Measurements from ENCODE around the gene SLC43A2.
"Not testable (repeated sequence)": the region's sequence is repeated elsewhere in the genome, so short reads cannot be mapped to it uniquely, and the experiment has no call there.

Gene SLC43A2

GRCh38 chr17:1590029-1590746, 38.4 kb downstream of the SLC43A2 start:
- DNase-seq (ENCODE audit: low read depth, low spot score): peak; percentile 88

DNA sequence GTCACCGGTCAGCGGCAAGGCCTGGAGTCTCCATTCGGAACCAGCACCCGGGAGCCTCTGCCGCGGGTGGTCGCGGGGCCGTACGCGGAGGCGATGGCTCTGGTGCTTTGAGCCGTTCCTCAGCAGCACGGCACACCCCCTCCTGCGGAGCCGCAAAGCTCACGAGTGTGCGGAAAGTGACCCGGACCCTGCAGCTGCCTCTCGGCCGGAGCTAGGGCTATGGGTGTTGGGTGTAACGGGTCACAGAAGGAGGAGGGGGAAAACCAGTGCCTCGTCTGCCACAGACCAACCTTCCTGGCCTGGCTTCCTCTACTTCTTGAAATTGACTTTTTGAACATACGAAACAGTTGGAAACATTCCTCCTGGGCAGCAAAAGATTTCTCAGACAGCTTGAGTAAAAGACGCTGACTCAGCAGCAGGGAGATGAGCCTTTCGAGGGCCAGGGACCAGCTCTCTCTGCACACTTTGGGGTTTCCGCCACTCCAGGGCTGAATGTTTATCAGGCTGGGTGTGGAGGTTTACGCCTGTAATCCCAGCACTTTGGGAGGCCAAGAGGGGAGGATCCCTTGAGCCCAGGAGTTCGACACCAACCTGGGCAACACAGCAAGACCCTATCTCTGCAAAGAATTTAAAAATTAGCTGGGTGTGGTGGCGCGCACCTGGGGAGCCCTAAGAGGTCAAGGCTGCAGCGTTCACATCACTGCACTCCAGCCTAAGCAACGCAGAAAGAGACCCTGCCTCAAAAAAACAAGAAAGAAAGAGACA, 39.6 kb downstream of the SLC43A2 start:
- DNase-seq (ENCODE audit: low read depth, low spot score): peak; percentile 55

DNA sequence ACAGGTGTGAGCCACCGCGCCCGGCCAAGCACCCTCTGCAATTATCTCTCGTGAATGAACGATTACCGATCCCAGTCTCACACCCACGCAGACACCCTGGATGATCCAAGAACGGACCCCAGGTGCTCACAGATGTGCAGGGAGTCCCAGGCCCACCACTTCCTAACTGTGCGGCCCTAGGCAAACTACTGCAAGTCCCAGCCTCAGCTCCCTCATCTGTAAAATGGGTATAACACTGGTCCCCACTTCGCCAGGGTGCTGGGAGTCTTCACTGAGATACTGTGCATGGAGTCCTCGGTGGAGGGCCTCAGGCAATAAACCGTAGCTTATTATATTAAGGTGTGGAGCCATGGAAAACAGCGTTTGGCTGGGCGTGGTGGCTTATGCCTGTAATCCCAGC, 44.5 kb downstream of the SLC43A2 start:
- DNase-seq (ENCODE audit: low read depth, low spot score): no peak

GRCh38 chr17:1583556-1583955, 45.1 kb downstream of the SLC43A2 start:
- no peak for DNase-seq (ENCODE audit: low read depth, low spot score)

- no peak for DNase-seq (ENCODE audit: low read depth, low spot score)
These were observed 46.3 kb downstream of the SLC43A2 start for GRCh38 chr17:1582374-1582773.

GRCh38 chr17:1580979-1581676, 47.5 kb downstream of the SLC43A2 start:
- no peak for DNase-seq (ENCODE audit: low read depth, low spot score)

GRCh38 chr17:1578029-1578428, 50.6 kb downstream of the SLC43A2 start:
- no peak for DNase-seq (ENCODE audit: low read depth, low spot score)

DNA sequence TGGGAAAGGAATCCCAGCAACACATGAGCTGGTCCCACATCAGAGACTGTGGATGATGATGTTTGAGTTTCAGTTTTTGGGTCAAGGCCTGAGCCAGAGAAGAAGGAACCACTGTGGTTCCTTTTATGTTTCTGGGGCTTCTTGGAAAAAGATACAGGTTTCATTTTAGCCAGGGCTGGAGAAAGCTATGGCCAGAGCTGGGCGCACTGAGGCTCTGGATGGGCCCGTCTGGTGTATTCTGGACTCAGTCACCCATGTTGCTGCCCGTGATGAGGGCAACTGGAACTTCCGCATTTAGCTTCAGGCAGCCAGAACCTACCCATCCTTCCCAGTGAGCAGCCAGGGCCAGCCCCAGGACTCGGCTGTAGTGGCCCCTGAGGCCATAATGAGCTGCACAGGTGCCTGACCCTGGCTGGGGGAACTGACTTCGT, 51.0 kb downstream of the SLC43A2 start:
- peak; percentile 36 for DNase-seq (ENCODE audit: low read depth, low spot score)

DNA sequence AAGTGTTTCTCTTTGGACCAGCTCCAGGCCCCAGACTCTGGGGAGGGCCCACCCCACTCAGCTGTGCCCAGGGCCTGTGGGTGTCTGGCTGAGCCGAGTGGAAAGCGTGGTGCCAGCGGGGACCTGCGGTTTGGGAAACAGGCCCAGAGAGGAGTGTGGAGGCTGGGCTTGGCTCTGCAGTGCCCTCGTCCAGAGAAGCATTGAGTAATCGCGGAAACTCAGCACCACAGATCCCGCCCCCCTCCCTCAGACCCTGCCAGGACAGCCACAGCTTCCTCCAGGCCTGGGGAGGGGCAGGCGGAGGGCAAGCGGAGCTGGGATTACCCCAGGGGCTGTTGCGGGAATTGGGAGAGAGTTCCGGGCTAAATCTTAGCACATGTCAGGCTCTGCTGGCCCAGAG, 51.5 kb downstream of the SLC43A2 start:
- DNase-seq (ENCODE audit: low read depth, low spot score): peak; percentile 88

- no peak for DNase-seq (ENCODE audit: low read depth, low spot score)
These were observed 52.1 kb downstream of the SLC43A2 start for GRCh38 chr17:1576500-1576899.

- DNase-seq (ENCODE audit: low read depth, low spot score): peak; percentile 77
These were observed 53.8 kb downstream of the SLC43A2 start for GRCh38 chr17:1574697-1575471.

DNA sequence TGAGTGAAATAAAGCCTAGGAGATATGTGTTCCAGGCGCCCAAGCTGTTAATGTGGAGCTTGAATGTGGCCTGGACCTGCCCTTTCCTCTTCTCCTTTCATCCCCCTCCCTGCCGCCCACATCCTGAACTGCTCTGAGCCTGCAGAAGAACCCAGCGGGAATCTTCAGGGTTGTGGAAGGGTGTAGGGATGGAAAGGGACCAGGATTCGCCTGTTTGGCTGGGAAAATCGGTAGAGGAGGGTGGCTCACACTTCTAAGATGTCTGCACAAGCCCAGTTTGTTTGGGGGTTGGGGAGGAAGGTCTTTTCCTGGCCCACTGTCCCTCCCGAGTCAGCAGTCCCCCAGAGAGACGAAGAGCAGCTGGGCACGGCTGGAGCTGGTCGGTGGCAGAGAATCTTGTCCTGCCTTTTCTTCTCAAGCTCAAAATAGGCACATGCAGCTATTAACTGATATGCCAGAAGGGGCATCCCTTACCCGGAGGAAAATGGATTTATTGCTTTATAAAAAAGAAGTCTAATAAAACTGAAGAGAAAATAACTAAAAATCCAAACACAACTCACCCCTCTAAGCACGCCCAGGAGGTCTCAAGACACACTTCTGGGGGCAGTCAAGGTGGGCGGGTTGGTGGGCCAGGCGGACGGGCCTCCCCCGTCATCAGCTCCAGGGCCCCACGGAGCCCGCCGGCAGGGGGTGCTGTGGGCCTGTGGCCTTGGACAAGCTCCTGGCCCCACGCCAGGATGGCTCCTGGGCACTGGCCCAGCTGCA, 54.5 kb downstream of the SLC43A2 start:
- DNase-seq (ENCODE audit: low read depth, low spot score): peak; percentile 87

GRCh38 chr17:1572646-1573045, 56.0 kb downstream of the SLC43A2 start:
- DNase-seq (ENCODE audit: low read depth, low spot score): not testable (repeated sequence)

DNA sequence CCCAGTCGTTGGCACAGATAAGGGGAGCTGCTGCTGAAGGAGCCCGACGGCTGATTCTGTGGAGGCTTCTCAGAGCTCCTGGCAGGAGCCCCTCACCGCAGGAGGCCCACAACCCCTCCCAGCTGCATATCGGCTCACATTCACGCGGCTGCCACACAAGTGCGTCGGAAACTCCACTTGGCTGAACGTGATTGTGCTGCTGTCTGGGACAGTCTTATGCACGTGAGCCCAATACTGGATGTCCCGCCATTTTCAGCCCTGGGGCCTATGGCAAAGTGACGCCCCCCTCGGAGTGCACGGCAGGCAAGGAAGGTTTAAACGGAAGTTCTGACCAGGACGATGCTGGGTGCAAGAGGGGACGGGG, 57.3 kb downstream of the SLC43A2 start:
- peak; percentile 41 for DNase-seq (ENCODE audit: low read depth, low spot score)

- DNase-seq (ENCODE audit: low read depth, low spot score): no peak
These were observed 59.5 kb downstream of the SLC43A2 start for GRCh38 chr17:1568950-1569810.

GRCh38 chr17:1566505-1567199, 62.0 kb downstream of the SLC43A2 start:
- DNase-seq (ENCODE audit: low read depth, low spot score): no peak

- no peak for DNase-seq (ENCODE audit: low read depth, low spot score)
These were observed 62.8 kb downstream of the SLC43A2 start for GRCh38 chr17:1565877-1566276.

- DNase-seq (ENCODE audit: low read depth, low spot score): peak; percentile 70
These were observed 64.6 kb downstream of the SLC43A2 start for GRCh38 chr17:1563786-1564613.

- DNase-seq (ENCODE audit: low read depth, low spot score): not testable (repeated sequence)
These were observed 65.2 kb downstream of the SLC43A2 start for GRCh38 chr17:1563471-1563785.

Data from ELF-1 (cell line).